ENCODE data around the gene YJEFN3.

The YJEFN3 gene

DNA sequence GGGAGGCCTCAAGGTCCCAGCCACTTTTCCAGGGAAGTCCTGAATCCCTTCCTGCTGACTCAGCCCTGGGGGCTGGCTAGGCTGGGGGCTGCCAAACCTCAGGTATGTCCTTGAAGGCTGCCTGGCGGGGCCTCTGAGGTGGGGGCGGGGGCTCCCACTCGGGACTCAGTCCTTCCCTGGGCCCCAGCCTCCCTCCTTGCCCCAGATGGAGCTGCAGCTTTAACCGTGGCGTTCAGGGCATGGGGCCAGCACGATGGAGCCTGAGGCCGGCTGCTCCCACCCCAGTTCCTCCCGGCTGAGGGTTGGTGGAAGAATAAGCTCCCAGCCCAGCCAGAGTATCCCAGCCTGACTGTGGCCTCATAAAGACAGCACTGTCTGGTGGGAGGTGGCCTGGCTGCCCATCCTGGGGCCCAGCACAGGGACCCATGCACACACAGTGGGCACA, 21.8 kb downstream of the YJEFN3 start:
- Mint-ChIP-seq H3K27ac (no peak overlapping the region), H3K4me3 (no peak overlapping the region), H3K36me3 (no peaks in the 10 kb centered on the region), H3K27me3 (no peaks in the 10 kb centered on the region), H3K4me1 (peaks cover 4% of the 10 kb centered on the region), H3K9me3 (no peaks in the 10 kb centered on the region)

DNA sequence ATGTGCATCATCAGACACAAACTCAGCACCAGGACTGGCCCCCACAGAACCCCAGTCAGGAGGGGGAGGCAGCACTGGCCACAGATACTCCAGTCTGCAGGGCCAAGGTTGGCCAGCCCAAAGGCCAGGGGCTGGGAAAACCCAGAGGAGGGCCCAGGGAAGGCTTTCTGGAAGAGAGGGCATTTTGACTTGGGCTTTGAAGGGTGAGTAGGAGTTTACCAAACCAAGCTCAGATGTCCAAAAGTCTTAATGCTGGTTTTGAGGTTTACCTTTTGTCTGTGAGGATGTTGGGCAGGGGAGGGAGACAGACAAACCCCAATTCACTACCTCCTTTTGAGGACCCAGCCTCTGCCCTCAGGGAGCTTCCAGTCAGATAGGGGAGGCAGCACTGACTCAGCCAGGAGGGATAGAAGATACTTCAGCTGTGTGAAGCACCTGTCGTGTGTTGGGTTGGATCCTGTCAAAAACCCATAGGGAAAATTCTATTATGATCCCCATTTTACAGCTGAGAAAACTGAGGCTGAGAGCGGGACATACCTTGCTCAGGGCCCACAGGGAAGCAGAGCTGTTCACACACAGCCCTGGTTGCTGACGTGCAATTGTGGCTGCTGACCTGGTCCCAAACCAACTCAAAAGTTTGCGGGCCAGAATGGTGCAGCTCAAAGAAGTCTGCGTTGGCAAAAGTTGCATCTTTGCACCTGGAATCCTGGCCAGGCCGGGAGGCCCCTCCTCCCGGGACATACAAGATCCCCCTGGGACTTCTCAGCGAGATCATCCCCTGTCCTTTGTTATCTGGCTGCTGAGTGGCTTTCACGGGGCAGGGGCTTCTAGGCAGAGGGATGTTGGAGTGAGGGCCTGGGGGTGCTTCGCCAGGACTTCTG, 22.5 kb downstream of the YJEFN3 start:
- Mint-ChIP-seq H3K27me3 (no peaks in the 10 kb centered on the region), H3K4me3 (no peak overlapping the region), H3K4me1 (peaks cover 4% of the 10 kb centered on the region), H3K9me3 (no peaks in the 10 kb centered on the region), H3K27ac (no peak overlapping the region), H3K36me3 (no peaks in the 10 kb centered on the region)

DNA sequence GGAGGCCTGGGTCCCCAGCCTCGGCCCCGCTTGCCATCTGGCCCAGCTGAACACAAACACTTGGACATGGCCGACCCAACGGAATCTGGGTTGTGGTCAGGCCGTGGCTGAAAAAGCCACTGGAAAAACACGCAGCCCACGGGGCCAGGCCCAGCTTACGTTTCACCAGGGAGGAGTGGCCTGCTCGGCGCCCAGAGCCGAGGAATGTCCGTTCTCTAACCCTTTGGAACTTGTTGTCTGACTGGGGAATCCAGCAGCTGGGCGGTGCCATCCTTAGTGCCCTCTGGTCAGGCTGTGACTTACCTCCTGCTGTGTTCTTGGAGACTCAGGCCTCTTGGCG, 23.1 kb downstream of the YJEFN3 start:
- no peaks in the 10 kb centered on the region for H3K36me3 Mint-ChIP-seq
- H3K4me3 Mint-ChIP-seq, result no peak overlapping the region
- no peak overlapping the region for H3K27ac Mint-ChIP-seq
- no peaks in the 10 kb centered on the region for H3K9me3 Mint-ChIP-seq
- no peaks in the 10 kb centered on the region for H3K27me3 Mint-ChIP-seq
- H3K4me1 Mint-ChIP-seq, result peaks cover 4% of the 10 kb centered on the region

DNA sequence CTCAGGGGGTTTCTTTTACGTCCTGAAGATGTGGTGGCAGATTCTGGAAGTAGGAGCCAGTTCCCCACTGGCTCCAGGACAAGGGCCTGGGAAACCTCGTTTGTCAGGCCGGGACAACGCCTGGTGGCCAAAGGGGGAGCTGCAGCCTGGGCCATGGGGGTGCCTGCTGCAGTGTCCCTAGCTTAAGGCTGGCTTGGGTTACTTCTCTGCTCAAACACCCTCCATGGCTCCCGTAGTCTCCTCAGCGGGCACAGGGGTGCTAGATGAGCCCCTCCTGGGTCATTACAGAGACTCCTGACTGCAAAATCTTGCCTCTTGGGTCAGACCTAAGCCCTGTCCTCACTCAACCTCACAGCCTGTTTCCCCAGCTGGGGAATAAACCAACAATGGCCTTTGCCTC, 24.1 kb downstream of the YJEFN3 start:
- Mint-ChIP-seq H3K36me3 (no peaks in the 10 kb centered on the region), H3K4me3 (no peak overlapping the region)

DNA sequence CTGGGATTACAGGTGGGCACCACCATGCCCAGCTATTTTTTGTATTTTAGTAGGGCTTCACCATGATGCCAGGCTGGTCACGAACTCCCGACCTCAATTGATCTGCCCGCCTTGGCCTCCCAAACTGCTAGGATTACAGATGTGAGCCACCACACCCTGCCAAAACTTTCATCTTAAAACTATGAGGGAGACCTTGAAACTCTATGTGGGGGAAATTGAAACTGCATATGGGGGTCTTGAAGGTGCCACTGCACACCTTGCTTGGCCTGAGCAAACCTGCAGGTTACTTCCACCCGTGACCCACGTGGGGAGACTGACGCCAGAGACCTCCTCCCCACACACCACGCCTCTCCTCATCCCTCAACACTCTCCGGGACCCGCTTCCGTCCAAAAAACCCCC, 25.0 kb downstream of the YJEFN3 start:
- Mint-ChIP-seq H3K36me3 (no peaks in the 10 kb centered on the region), H3K9me3 (no peaks in the 10 kb centered on the region), H3K4me3 (no peak overlapping the region), H3K4me1 (peaks cover 4% of the 10 kb centered on the region), H3K27me3 (no peaks in the 10 kb centered on the region), H3K27ac (no peak overlapping the region)

More for the DNA sequence above, 24.1 kb downstream of the YJEFN3 start:
- H3K9me3 Mint-ChIP-seq, result no peaks in the 10 kb centered on the region
- H3K4me1 Mint-ChIP-seq, result peaks cover 4% of the 10 kb centered on the region
- no peak overlapping the region for H3K27ac Mint-ChIP-seq
- no peaks in the 10 kb centered on the region for H3K27me3 Mint-ChIP-seq

DNA sequence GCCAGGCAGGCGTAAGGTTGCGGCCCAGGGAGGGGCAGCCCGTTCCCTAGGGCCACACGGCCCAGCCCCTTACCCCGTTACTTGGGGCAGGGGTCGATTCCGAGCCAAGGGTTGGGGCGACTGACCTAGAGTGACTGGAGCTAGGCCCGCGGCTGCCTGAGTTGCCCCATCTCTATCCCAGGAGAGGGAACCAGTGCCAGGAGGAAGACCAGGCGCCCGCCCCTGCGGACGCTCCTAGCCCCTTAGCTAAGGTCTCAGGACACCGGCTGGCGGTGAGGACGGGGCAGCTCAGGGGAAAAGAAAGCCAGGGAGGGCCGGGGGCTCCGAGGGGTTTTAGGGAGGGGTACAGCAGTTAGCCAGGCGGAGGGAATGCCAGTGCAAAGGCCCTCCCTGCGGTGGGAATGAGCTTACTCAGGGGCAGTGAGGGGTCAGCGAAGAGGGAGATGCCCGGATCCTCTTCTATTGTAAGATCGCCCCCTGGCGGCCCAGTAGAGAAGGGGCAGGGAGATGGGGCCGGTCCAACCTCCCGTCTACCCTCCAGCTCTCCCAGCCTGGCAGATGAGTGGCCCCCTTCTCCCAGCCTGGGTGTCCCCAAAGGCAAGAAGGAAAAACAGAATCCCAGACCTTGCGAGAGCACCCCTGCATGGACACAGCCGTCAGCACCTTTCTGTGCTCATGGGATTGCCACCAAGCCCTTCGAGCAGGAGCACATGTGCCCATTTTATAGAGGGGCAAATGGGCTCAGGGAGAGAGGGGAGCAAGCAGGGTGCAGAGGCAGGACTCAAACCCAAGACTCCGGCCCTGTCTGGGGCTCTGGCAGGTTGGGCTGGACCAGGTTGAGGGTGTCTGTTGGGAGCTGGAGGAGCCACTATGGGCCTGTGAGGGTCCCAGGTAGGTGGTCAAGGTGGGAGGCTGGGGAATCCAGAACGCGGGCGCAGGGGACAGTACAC, 25.6 kb downstream of the YJEFN3 start:
- Mint-ChIP-seq H3K36me3 (no peaks in the 10 kb centered on the region), H3K27me3 (no peaks in the 10 kb centered on the region), H3K4me3 (no peak overlapping the region), H3K4me1 (peaks cover 10% of the 10 kb centered on the region), H3K27ac (no peak overlapping the region), H3K9me3 (no peaks in the 10 kb centered on the region)

DNA sequence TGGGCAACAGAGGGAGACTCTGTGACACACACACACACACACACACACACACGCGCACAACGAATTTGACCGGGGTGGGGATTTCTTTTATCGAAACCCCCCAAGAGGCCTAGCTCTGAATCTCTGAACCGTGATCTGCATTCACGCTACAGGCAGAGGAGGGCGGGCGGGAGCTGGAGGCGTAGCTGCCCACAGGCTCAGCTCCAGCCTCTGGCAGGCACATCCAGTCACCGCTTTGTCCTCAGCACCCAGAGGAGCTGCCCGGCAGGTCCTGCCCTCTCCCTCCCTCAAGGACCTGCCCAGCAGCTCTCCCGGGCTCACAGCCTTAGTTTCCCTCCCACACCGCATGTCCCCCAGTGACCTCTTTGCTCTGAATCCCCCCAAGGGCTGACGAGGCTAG, 29.3 kb downstream of the YJEFN3 start:
- H3K36me3 Mint-ChIP-seq, result no peaks in the 10 kb centered on the region
- H3K27me3 Mint-ChIP-seq, result no peaks in the 10 kb centered on the region
- H3K27ac Mint-ChIP-seq, result no peak overlapping the region
- no peaks in the 10 kb centered on the region for H3K9me3 Mint-ChIP-seq
- no peak overlapping the region for H3K4me3 Mint-ChIP-seq
- peaks cover 23% of the 10 kb centered on the region for H3K4me1 Mint-ChIP-seq

DNA sequence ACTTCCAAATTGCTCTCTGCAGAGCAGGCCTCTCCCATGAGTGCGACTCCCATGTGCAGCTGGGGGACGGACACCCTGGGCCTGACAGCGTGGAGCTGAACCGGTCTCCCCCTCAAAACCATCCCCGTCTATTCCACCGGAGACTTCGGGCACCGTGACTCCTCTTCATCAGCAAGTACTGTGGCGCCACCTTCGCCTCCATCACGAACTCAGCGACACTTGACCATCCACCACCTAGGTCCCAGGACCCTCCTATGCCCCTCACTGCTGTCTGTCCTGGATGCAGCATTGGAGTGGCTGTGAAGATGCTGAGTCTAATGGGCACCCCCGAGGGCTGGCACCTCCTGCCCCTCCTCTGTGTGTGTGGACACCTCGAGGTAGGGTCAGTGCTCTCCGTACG, 29.9 kb downstream of the YJEFN3 start:
- H3K4me1 Mint-ChIP-seq, result peaks cover 23% of the 10 kb centered on the region
- no peak overlapping the region for H3K4me3 Mint-ChIP-seq
- no peaks in the 10 kb centered on the region for H3K36me3 Mint-ChIP-seq
- no peaks in the 10 kb centered on the region for H3K9me3 Mint-ChIP-seq
- H3K27me3 Mint-ChIP-seq, result no peaks in the 10 kb centered on the region
- no peak overlapping the region for H3K27ac Mint-ChIP-seq

DNA sequence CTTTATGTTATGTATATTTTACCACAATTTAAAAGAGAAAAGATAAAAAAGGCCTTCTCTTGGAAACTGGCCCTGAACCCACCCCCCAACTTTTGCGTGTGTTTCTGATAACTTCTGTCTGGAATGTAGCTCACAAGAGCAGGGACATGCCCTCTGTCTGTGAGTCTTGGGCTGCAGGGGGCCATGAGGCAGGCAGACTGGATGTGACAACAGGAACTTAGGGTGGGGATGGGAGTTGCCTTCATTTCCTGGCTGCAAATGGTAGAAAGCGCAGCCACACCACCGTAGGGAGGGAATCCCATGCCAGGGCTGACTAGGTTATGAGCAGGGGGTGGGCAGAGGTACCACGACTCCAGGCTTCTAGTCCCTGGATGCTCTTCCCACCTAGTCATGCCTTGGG, 31.2 kb downstream of the YJEFN3 start:
- H3K27me3 Mint-ChIP-seq, result no peaks in the 10 kb centered on the region
- no peaks in the 10 kb centered on the region for H3K9me3 Mint-ChIP-seq
- H3K36me3 Mint-ChIP-seq, result peaks cover under 1% of the 10 kb centered on the region
- peaks cover 18% of the 10 kb centered on the region for H3K4me1 Mint-ChIP-seq
- H3K27ac Mint-ChIP-seq, result no peak overlapping the region
- H3K4me3 Mint-ChIP-seq, result no peak overlapping the region

DNA sequence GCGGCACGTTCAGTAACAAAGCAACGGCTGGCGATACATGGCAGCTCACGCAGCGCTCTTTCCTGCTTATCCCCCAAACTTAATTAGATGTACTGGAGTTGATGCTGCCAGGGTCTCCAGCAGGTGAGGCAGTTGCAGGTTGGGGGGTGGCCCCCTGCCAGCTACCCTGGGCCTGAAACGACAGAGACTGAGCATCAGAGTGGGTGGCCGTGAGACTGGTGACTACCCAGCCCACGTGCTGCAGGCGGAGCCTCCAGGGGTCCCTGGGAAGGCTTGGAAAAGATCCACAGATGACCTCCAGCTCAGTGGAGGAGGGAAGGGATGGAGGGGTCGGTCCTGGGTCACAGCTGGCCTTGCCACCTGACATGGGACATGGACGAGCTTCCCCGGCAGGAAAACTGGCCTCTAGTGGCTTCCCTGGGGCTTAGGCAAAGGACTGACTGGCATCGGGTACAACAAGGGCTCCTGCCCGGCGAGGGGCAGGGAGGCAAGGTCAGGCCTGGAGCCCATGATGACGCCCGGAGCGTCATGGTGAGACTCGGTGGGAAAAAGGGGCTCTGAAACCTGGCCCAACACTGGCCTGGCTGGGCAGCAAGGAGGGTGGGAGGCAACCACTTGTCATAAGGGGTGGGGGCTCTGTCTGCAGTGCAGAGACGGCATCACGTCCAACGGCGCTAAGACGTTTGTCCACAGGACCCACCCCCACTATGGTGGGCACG, 33.4 kb downstream of the YJEFN3 start:
- peaks cover 18% of the 10 kb centered on the region for H3K4me1 Mint-ChIP-seq
- H3K27ac Mint-ChIP-seq, result no peak overlapping the region

DNA sequence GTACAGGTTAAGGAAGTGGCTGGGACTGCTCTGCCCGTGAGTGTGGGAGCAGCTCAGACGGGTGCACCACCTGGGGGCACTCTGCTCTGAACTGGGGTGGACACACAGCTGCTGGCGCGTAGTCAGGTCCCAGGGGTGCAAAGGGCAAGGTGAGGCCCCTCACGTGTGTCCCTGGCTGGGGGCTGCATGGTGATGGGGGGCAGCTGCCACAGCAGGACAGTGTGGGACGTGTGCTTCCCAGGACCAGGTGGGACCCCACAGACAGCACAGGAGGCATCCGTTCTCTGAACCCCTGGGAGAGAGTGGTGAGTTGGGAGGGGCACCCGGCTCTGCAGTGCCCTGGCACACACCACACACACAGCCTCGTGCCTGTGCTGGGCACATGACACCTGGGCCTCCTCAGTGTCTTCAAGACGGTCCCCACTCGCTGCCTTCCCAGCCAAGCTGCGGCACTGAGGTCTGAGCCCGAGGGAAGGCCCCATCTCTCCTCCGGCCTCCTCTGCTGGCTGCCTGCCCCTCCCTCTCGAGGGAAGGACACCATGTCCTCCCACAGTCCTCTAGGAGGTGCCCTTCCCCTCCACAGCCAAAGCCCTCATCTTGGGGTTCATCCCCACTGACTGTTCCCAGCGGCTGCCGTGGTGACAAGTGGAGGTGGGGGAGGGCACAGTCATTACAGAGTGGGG, 34.1 kb downstream of the YJEFN3 start:
- Mint-ChIP-seq H3K36me3 (peaks cover 3% of the 10 kb centered on the region), H3K4me1 (peaks cover 18% of the 10 kb centered on the region), H3K4me3 (no peak overlapping the region), H3K27me3 (no peaks in the 10 kb centered on the region), H3K9me3 (no peaks in the 10 kb centered on the region), H3K27ac (no peak overlapping the region)

More for the DNA sequence above, 33.4 kb downstream of the YJEFN3 start:
- H3K9me3 Mint-ChIP-seq, result no peaks in the 10 kb centered on the region
- no peaks in the 10 kb centered on the region for H3K27me3 Mint-ChIP-seq
- peaks cover 3% of the 10 kb centered on the region for H3K36me3 Mint-ChIP-seq
- no peak overlapping the region for H3K4me3 Mint-ChIP-seq

DNA sequence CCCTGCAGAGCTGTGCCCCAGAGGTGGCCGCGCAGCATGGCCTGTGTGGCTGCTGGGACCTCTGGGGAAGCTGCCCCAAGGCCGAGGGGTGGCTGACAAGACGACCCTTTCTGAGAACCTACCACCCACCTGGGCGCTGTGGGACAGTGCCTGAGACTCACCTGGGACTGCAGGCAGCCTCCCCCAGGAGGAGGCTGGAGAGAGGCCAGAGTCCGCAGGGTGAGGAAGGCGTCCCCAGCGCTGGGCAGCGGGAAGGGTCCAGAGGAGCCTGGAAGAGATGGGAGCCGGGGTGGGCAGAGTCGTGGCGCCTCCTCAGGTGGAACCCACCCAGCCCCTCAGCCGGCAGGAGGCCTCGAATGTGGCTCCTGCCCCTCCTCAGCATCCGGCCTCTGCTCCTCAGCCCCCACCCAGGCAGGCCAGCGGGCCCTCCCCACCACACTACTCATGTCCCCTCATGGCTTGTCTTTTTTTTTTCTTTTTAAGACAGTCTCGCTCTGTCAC, 34.7 kb downstream of the YJEFN3 start:
- no peaks in the 10 kb centered on the region for H3K9me3 Mint-ChIP-seq
- no peak overlapping the region for H3K27ac Mint-ChIP-seq
- peaks cover 18% of the 10 kb centered on the region for H3K4me1 Mint-ChIP-seq
- peaks cover 3% of the 10 kb centered on the region for H3K36me3 Mint-ChIP-seq
- no peak overlapping the region for H3K4me3 Mint-ChIP-seq
- H3K27me3 Mint-ChIP-seq, result no peaks in the 10 kb centered on the region

DNA sequence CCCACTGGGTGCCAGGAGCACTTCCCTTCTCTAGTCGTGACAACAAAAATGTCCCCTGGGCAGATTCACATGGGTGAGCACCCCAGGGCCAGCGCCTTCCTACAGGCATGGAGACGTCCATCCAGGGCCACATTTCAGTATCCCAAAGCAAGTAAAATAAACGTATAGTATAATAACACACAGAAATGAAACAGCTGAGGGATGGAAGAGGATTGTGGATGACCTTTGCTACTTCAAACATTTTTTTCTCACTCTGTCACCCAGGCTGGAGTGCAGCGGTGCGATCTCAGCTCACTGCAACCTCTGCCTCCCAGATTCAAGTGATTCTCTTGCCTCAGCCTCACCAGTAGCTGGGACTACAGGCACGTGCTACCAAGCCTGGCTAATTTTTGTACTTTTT, 37.6 kb downstream of the YJEFN3 start:
- Mint-ChIP-seq H3K4me3 (no peak overlapping the region), H3K36me3 (peaks cover 10% of the 10 kb centered on the region), H3K27me3 (no peaks in the 10 kb centered on the region), H3K4me1 (no peaks in the 10 kb centered on the region), H3K27ac (no peak overlapping the region), H3K9me3 (no peaks in the 10 kb centered on the region)

DNA sequence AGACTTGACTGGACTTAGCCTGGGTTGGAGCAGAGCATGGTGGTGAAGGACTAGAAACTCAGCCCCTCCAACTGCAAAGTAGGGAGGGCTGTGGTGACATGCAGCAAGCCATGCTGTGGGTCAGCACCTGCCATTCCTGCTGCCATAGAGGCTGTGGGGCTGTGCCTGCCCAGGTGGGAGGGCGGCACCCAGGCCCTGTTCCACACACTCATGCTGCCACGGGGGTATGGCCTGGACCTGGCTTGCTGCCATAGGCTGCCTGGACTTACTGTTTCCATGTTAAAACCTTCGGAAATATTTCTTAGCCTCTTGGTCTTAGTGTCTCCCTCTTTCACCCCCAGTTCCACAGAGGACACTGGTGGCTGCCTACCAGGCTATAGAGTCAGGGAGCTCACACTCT, 38.7 kb downstream of the YJEFN3 start:
- Mint-ChIP-seq H3K27ac (peak overlapping the region; percentile 51), H3K4me1 (no peaks in the 10 kb centered on the region), H3K36me3 (peaks cover 10% of the 10 kb centered on the region), H3K4me3 (no peak overlapping the region), H3K9me3 (no peaks in the 10 kb centered on the region), H3K27me3 (no peaks in the 10 kb centered on the region)

Measured in activated naive CD4-positive, alpha-beta T cell treated with anti-CD3 and anti-CD28 coated beads, Interleukin-2, amount 50 U/mL, for 24 hours (primary cell).